HG02981 (cell line): ENCODE results near the gene SLC45A2.
A peak's percentile ranks its signal among the peaks of the same experiment; 100 is the strongest.
"Not testable (repeated sequence)": the region's sequence is repeated elsewhere in the genome, so short reads cannot be mapped to it uniquely, and the experiment has no call there.

Experiments used
- ATAC-seq: cut with Tn5 transposase; IDR thresholded peaks from one replicate; pipeline ENCODE4 v1.9.1; 2021; ENCODE audit warnings: mild to moderate bottlenecking, moderate library complexity; ENCODE audit not compliant: unreplicated experiment

The SLC45A2 gene, protein sequence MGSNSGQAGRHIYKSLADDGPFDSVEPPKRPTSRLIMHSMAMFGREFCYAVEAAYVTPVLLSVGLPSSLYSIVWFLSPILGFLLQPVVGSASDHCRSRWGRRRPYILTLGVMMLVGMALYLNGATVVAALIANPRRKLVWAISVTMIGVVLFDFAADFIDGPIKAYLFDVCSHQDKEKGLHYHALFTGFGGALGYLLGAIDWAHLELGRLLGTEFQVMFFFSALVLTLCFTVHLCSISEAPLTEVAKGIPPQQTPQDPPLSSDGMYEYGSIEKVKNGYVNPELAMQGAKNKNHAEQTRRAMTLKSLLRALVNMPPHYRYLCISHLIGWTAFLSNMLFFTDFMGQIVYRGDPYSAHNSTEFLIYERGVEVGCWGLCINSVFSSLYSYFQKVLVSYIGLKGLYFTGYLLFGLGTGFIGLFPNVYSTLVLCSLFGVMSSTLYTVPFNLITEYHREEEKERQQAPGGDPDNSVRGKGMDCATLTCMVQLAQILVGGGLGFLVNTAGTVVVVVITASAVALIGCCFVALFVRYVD

DNA sequence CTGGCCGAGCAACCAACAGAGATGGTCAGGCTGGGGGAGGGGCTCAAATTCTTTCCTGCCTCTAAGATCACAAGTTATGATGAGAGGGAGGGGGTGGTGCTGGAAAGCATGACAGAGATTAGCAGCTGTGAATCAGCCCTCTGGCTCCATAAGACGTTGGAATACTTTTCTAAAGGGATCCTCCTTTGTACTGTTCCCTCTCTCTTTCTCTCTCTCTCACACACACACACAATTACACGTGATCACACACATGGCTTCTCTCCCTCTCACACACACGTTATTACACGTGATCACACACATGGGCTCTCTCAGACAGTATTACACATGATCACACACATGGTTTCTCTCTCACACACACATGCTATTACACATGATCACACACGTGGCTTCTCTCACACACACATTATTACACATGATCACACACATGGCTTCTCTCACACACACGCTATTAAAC is at the start of gene SLC45A2:
SLC45A2 (minus strand) TSS at position 23 of the 454 bp plus-strand sequence. CDS start 110 bp downstream, outside the sequence.
- no peak for ATAC-seq

DNA sequence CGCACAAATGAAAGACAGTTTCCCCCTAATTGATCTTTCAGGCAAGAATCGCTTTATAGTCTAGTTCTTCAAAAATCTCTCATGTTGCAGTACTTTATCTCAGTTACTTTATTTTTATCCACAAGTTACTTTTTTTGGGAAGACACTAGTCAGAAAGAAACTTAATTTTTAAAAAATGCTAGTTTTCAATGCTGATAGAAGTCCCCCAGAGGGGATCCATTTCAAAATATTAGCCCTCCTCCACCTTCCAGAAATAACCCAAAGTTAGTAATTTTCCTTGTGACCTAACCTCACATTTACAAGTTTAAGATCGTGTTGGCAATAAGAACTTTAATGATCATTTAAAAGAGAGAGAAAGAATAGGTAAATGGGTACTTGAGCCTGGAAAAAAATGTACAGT is 47.5 kb upstream of the SLC45A2 start:
- ATAC-seq = no peak

DNA sequence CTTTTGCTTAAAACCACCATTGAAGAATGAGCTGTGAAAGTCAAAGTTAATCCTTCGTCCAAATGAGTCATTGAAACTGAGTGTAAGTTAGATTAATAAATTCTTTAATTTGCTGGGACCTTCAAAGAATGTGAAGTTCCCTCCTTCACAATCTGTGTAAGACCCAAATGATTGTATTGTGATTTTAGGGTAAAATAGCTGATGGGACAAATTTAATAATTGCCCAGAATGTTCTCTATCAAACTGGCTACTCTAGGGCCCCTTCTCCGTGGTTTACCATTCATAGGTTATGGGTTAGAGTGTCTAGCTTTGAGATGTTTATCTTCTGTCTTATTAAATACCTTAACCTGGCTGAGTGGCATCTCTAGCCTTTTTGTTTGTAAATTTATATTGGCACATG is 46.6 kb upstream of the SLC45A2 start:
- ATAC-seq = no peak

DNA sequence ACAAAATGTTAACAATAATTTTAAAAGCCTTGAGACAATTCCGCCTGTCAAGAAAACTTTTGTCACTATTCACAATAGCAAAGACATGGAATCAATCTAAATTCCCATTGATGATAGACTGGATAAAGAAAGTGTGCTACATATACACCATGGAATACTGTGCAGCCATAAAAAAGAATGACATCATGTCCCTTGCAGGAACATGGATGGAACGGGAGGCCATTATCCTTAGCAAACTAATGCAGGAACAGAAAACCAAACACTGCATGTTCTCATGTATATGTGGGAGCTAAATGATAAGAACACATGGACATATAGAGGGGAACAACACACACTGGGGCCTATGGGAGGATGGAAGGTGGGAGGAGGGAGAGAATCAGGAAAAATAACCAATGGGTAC is 46.1 kb upstream of the SLC45A2 start:
- not testable (repeated sequence) for ATAC-seq

DNA sequence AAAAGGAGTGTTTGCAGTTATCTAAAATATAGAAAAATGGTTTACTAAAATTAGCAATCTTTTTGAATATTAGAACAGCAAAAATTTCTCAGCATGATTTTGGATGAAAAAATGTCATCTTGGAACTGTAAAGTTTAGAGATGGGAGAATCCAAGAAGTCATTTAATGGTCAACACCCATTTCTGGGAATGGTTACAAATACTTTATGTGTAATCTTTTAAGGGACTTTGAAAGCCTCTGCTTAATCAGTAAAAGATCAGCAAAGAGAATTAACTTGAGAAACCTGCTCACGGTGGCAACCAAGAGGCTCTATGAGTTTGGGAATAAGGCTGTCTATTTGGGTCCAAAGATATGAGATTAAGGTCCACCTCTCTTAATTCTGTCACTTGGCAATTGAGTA is 45.6 kb upstream of the SLC45A2 start:
- no peak for ATAC-seq

DNA sequence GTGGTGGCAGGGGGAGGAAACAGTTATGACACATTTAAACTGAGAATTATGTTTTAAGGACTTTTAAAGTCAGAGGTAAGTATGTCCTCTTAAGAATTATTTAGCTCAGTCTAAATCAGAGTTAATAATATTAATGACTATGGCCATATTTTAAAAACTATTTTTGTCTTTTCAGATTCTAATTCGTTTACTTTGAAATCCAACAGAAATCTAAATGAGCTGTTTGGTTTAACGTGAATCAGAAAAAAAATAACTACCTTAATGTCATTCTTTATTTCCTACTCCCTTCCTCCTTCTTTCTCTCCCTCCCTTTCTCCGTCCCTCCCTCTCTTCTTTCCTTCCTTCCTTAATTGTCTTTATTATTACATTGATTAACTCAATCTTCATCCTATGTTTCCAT is 43.9 kb upstream of the SLC45A2 start:
- no peak for ATAC-seq

DNA sequence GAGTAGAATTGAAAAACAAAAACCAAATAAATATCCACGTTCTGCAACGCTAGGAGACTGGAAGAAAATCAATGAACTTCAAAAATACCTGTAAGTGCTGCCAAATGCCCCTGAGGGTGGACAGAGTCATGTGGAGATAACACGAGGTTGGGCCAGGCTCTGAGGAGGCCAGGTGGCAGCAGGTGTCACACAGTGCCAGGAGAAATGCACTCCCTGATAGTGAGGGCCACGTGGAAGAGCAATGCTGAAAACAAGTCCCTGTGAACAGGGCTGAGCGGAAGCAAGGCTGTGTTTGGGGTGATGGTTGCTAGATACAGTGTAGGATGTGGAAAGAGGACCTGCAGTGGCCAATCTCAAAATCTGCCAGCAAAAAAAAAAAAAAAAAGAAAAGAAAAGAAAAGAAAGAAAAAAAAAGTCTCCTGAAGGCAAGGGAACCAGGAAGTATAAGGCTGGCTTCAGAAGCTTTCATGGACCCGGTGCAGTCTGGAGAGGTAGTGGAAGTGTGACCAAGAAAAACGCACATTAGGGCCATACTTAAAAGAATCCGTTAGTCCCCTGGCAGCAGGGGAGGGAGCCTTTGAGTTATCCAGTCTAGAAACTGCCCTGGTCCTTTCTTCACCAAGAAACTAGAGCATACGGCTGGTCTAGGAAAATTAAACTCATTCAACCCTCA is 41.7 kb upstream of the SLC45A2 start:
- ATAC-seq = no peak

DNA sequence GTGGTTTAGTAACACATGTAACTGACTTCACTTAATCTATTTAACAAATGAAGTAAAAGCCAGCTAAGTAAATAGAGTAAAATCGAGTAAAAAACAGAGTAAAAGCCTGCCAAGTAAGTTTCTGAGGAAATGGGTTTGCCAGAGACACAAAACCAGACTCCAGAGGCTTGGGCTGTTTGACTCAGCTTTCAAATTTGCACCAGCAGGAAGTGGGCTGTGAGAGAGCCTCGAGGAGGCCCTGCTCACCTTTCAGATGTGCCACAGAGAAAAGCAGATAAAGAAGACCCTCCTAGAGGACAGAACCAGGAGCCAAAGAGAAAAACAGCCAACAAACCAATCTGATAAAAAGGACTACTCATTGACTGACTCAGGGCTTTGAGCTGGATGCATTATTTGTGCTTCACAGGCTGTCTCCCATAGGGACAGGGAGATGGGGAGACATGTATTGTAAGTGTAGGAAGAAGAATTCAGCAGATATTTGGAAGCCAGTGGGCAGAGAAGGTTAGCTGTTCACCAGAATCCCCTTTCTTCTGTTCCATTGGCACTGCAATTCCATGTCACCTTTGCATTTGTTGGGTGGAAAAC is 37.7 kb upstream of the SLC45A2 start:
- peak; percentile 87 for ATAC-seq

DNA sequence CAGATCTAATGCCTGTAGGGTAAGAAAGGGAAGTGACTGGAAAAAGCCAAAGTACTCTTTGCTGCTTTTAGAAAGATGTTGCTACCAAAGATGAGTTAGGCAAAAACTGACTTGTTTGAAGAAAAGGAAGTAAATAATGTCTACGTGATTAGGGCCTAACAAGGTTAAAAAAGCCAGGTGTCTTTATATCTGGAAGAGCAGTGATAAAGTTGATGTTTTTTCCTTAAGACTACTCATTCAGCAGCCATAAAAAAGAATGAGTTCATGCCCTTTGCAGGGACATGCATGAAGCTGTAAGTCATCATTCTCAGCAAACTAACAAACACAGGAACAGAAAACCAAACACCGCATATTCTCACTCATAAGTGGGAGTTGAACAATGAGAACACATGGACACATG is 36.8 kb upstream of the SLC45A2 start:
- ATAC-seq = no peak

DNA sequence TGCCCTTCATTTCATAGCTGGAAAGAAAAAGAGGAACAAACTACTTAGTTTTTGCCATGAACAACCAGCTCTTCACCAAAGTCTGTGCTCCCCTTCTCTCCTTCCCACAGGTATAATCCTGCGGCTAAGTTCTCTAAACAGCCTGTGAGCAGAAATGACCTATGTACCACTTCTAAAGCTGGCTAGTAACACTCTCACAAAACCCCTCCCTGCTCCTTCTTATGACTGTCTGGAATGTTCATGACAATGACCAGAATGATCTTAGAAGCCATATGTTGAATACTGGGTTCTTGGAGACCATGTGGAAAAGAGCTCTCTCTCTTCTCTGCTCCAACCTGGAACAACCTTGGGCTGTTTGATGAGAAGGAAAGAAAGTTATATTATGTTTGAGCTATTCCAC is 36.2 kb upstream of the SLC45A2 start:
- no peak for ATAC-seq

DNA sequence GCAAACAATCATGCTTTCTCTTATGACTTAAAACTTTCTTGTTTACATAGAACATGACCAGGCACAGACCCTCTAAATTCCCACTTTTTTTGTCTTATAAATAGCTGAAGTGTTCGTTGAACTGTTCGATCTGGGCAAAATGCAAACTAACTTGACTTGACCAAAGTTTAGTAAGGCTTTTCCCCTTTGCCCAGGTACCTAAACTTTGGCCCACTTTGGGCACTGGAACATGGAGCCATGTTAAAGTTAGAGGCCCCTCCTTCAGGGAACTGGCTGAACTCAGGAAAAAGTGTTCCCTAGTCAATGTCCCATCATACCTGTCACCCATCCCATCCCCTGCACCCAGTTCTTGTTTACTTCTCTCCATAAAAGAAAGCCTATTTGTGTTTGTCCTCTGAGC is 32.8 kb upstream of the SLC45A2 start:
- no peak for ATAC-seq

DNA sequence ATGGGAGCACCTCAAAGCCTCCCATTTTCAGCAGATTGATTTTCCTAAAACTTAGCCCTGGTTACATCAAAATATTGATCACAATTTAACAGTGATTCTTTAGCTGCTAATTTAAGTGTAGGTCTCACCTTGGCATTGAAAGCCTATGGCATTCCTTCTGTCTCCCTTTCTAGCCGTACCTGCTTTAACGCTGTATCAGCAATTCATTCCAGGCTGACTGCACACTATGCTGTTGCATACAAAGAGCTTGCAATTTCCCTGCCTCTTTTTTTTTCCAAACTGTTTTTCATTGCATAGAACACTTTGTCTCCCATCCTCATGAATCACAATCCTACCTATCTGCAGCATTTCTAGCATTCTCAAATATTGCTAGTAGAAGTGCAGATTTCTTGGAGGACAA is 32.3 kb upstream of the SLC45A2 start:
- no peak for ATAC-seq

DNA sequence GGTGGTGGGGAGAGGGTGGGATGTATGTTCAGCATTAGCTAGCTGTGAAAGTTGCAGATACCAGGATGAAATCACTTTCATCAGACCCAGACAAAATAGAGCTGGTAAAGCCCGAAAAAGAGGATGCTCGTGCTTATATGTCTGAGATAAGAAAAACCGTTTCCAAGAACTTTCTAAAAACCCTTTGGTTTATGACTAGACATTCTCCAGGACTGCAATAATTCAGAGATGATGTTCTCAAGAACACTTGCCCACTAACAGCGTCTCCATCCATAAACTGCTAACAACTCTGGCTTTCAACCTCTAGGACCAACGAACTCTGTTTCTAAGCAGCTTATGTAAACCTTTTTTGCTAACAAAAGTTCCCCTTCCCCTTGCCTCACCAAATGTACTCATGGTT is 31.7 kb upstream of the SLC45A2 start:
- ATAC-seq = no peak

DNA sequence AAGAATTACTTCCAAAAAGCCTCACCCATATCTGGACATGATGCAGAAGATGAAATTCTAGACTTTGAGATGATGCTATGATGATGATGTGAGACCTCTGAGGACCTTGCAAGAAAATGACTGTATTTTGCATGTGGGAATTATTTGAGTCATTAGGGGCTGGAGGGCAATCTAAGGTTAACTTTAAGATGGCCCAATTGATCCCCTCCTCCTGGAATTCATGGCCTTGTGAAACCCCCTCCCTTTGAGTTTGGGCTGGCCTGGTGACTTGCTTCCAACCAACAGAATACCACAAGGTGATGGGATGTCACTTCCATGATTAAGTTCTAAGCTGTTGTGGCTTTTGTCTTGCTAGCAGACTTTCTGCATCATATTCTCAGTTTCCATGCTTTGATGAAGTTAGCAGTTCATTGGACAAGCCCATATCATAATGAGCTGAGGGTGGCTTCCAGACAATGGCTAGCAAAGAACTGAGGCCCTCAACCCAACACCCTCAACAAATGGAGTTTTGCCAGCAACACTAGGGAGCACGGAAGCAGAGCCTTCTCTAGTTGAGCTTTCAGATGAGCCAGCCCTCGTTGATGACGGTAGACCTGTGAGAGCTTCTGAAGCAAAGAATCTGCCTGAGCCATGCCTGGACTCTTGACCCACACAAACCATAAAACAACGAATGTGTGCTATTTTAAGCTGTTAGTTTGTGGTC is 30.8 kb upstream of the SLC45A2 start:
- no peak for ATAC-seq

DNA sequence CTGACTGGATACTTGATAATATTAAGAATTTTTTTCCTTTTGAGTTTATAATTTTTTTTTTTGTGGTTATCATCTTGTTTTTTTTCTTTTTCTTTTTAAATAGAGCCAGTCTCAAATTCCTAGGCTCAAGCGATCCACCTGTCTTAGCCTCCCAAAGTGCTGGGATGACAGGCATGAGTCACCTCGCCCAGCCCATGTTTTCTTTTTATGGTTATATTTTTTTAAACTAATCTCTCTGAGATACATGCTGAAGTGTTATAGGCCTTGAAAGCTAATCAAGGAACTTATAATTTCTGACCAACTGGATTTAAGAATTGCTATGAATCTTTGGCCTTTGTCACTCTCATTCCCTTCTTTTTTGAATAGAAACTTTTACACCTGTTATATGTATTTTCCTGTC is 30.1 kb upstream of the SLC45A2 start:
- ATAC-seq = no peak

DNA sequence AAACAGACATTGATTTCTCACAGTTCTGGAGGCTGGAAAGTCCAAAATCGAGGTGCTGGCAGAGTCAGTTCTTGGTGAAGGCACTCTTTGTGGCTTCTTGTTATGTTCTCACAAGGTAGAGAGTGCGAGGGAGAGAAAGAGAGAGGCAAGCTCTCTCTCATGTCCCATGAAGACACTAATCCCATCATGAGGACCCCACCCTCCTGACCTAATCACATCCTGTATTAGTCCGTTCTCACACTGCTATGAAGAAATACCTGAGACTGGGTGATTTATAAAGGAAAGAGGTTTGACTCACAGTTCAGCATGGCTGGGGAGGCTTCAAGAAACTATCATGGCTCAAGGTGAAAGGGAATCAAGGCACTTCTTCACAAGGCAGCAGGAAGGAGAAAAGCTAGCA is 29.1 kb upstream of the SLC45A2 start:
- no peak for ATAC-seq

DNA sequence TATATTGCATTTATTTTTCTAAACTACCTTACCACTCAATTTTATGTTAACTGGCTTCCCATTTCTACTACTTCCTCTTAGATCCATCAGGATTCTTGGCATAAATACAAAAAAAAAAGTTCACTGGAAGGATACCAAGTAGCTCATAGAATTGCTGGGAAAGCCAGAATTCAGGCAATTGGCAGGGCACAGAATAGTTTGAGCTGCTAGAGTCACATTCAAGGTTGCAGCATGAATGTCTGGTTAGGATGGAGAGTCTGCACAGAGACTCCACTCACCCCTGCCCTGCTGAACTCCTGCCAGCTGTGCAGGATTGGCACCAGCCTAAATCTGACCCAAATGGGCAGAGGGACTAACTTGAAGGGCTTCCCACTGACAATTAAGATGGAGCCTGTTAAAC is 28.3 kb upstream of the SLC45A2 start:
- no peak for ATAC-seq

DNA sequence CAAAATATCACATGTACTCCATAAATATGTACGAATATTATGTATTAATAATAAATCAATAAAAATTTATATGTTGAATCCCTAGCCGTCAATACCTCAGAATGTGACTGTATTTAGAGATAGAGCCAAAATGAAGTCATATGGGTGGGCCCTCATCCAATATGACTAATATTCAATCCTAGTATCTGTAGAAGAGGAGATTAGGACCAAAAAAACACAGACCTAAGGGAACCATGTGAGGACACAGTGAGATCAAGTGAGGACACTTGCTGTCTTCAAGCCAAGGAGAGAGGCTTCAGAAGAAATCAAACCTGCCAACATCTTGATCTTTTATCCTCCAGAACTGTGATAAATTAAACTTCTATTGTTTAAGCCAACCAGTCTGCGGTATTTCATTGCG is 27.0 kb upstream of the SLC45A2 start:
- ATAC-seq = no peak

DNA sequence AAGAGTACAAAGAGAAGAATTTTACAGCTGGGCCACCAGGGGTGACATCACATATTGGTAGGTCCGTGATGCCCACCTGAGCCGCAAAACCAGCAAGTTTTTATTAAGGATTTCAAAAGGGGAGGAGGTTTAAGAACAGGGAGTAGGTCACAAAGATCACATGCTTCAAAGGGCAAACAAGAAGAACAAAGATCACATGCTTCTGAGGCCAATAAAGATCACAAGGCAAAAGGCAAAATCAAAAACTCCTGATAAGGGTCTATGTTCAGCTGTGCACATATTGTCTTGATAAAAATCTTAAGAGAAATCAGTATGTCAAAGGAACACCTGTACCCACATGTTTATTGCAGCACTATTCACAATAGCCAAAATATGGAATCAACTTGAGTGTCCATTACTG is 25.7 kb upstream of the SLC45A2 start:
- not testable (repeated sequence) for ATAC-seq

DNA sequence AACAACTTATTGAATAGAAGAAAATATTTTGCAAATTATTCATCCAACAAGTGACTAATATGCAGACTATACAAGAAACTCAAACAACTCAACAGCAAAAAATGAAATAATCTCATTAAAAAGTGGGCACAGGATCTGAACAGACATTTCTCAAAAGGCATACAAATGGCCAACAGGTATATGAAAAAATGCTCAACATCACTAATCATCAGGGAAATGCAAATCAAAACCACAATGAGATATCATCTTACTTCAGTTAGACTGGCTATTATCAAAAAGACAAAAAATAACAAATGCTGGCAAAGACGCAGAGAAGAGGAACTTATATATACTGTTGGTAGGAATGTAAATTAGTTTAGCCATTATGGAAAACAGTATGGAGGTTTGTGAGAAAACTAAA is 25.1 kb upstream of the SLC45A2 start:
- no peak for ATAC-seq

DNA sequence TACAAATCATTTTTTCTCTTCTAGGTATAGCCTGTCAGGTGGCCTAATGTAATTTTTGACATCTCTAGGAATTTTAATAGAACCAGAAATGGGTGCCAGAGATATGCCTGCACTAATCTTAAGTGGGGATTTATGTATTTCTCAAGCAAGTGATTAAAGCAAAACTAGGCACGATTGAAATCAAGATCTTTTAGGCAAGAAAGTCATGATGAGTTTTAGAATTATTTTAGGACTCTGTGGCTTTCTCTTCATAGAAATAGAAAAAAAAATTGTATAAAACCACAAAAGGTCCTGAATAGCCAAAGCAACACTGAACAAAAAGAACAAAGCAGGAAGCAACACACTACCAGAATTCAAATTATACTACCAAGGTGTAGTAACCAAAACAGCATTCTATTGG is 24.3 kb upstream of the SLC45A2 start:
- ATAC-seq = no peak
